ENCODE data around the gene TBCK.
"Not testable (repeated sequence)": the region's sequence is repeated elsewhere in the genome, so short reads cannot be mapped to it uniquely, and the experiment has no call there.

Gene TBCK

DNA sequence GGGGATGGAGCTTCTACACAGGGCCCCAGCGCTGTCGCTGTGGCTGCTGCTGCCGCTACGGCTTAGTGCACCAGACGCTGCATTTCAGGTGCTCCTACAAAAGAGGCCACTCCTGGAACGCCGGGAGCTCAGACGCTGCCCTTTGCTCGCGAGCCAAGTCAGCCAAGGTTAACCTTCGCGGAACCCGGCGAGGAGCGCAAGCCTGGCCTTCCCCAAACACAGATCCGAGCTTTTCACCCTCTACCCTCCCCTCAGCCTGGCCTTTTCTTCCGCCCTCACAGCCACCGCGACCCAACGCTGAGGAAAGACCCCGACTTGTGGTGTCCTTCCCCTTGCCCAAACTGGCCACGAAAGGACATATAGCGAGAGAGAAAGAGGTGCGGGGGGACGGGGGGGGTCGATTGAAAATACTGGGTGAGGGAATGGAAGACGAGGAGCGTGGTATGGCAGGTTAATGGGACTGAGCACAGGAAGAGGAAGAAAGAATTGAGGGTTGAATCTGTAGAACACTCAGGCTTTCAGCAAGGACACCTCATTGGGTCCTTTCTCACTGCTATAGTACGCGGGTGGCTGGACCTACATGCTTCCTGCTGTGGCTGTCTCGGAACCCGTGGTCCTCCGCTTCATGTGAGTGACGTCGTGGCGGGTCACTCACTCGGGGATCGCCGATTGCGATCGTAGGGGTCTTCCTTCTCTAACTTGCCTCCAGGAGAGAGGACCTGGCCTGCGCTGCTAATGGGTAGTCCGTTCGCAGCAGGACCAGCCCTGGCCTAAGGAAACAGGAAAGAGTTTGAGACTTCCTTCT lies at the start of gene TBCK, which contains the start of gene AIMP1:
Gene TBCK, minus strand, starts transcription at position 242 of the 805 bp plus-strand sequence. CDS start 7,249 bp downstream, outside the sequence.
Gene AIMP1, plus strand, starts transcription at position 583 of the 805 bp plus-strand sequence. CDS start 8,460 bp downstream, outside the sequence.
- peak; percentile 37 to 52 for DNase-seq

- no peak for DNase-seq
These were observed 49.6 kb upstream of the TBCK start for GRCh38 chr4:106365613-106366012.

DNA sequence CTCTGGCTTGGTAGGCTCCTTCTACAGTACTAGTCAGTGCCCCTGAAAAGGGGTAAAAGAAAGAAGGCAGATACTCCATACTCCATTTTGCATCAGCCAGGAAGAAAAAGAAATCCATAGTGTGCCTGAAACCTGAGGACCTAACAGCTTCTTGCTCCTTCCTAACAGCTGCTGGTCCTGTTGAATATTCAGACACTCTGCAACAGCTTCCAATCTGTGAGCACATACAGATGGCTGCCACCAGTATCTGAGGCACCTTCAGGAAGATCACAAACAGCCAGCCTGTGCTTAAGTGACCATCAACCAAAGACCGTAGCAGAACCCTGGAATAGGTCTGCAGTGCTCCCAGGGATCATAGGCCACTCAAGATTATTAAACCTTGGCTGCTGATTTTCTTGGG lies 48.3 kb upstream of the TBCK start:
- no peak for DNase-seq

GRCh38 chr4:106362086-106362825 lies 46.2 kb upstream of the TBCK start:
- DNase-seq, result no peak

- no peak for DNase-seq
These were observed 42.9 kb upstream of the TBCK start for GRCh38 chr4:106358899-106359298.

- DNase-seq, result no peak
These were observed 39.2 kb upstream of the TBCK start for GRCh38 chr4:106355193-106355592.

DNA sequence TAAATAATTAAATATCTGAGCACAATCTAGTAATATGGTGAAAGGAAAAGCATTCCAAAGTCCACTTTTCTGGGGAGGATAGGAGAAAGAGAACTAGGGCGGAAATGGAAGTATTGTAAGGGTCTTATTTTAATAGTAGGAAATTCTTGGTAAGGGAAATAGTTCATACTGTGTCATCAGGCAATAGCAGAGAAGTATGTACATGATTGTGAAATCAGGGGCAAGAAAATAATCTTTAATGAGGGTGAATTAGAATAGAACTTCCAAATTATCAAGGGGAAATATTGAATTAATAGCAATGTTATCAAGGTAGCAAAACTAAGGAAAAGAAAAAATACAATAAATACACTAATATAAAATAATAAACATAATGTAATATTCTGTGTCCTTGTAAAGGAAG lies 37.8 kb upstream of the TBCK start:
- no peak for DNase-seq

DNA sequence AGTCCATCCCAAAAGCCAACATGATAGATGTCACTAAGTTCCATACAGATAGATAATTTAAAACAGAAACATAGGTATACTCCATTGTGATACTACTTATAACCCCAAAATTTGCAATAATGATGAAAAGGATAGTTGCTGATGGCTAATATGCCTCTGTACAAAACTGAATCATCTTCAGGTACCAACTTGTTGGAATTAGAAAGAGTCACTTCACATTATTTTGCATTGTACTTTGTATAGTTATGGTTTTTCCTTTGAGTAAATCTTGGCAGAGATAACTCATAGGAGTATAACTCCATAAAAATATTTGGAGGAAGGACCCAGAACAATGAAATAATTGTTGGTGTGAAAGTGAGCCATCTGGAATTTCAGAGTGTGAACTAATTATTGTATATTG lies 35.0 kb upstream of the TBCK start:
- DNase-seq, result no peak

DNA sequence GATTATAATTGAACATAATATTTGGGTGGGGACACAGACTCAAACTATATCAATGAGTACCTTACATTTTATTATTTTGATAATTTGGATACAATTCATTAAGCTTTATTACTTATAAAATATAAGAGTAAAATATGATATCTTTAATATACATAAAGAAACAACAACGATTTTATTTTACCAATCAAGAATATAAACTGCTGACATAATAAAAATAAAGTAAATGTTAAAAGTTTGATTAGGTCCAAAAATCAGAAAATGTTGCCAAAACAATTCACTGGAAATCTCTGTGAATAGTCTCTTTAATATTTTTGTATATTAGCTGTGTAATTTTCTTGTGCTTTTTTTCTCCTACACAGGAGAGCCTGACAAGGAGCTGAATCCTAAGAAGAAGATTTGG lies 31.2 kb upstream of the TBCK start:
- DNase-seq, result no peak

DNA sequence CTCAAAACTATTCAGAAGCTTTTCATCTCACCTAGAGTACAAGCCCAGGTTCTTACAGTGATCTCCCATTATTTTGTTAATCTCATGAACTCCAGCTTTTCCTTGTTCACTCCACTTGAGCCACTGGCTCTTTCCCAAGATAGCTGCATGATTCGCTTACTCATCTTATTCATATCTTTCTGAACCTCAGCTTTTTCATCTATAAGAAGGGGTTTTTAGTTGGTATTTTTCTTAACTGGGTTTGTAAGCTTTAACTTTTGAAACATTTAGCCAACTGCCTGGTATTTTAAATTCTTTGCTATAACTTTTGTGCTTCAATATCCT lies 28.6 kb upstream of the TBCK start:
- DNase-seq, result no peak

DNA sequence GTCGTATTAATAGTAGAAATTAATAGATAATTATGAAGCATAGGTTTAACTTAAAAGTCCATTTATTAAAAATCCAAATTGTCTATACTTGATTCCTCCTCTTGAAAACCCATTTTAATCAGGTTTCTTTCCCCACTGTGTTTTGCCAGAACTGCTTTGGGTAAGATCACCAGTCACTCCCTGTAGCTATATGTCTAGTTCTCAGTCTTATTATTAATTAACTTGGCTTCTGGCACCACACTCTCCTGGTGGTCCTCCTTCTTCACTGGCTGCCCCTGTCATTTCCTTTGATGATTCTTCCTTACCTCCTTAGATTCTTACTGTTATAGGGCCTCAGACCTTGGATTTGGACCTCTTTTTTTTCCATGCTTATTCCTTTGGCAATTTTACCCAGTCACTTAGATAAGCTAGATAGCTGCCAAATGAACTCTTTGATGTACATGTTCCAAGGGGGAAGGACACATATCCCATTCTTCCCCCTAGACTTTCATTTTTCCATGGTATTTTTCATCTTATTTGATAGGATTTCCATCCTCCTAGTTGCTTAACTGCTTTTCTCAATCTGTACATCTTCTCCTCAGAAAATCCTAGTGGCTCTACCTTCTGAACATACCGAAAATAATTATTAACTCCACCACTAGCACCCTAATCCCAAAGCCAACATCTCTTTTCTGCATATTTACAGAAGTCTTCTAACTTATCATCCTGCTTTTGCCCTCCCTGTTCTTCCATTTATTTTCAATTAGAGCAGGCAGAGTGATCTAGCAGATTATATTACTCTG lies 28.0 kb upstream of the TBCK start:
- DNase-seq, result no peak

- DNase-seq, result no peak
These were observed 24.8 kb upstream of the TBCK start for GRCh38 chr4:106340774-106341173.

DNA sequence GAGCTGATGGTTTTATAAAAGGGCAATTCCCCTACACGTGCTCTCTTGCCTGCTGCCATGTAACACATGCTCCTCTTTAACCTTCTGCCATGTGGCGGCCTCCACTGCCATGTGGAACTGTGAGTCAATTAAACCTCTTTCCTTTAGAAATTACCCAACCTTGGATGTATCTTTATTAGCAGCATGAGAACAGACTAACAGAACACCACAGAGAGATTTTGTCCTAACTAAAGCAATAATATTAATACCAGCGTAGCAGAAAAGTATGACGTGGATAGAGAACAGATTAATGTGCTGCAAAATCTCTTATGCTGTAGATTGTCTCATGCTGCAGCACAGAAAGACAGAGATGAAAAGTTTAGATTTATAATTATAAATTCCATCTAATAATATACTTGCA lies 23.4 kb upstream of the TBCK start:
- no peak for DNase-seq

DNA sequence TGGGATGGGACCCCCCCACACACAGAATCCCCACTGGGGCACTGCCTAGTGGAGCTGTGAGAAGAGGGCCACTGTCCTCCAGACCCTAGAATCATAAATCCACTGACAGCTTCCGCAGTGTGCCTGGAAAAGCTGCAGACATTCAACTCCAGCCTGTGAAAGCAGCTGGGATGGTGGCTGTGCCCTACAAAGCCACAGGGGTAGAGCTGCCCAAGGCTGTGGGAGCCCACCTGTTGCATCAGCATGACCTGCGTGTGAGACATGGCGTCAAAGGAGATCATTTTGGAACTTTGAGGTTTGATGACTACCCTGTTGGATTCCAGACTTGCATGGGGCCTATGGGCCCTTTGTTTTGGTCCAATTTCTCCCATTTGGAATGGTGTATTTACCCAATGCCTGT lies 22.7 kb upstream of the TBCK start:
- no peak for DNase-seq

- no peak for DNase-seq
These were observed 21.9 kb upstream of the TBCK start for GRCh38 chr4:106337916-106338315.

GRCh38 chr4:106336618-106337017 lies 20.6 kb upstream of the TBCK start:
- DNase-seq, result no peak

DNA sequence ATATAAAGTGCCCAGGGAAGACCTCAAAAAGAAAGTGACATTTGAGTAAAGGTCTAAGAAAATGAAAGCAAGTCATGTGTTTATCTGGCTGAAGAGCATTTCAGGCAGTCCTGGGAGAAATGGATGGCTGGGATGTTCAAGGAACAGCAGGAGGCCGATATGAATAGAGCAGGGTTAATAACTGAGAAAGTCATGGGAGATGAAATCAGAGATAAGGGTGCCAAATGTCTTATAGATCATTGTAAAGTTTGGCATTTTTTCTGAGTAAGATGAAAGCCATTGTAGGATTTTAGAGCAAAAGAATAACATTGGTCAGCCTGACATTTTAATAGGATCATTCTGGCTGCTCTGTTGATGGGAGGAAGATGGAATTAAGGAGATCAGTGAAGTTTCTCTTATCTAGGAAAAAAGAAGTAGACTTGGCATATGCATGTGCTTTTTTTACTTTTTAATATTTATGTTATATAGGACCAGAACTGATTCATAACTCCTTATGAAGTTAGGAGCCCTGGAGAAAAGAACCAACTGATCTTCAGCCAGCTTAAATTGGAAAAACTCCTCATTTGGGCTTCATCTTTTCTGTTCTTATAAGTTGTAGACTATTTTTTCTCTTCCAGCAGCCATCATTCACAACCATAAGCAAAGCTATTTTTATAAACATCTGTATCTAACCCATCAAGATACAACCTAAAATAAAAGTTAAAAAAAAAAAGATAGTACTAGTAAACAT lies 18.9 kb upstream of the TBCK start:
- no peak for DNase-seq

- no peak for DNase-seq
These were observed 17.2 kb upstream of the TBCK start for GRCh38 chr4:106333186-106333585.

- DNase-seq, result no peak
These were observed 13.1 kb upstream of the TBCK start for GRCh38 chr4:106329041-106329618.

GRCh38 chr4:106325800-106326199 lies 9.8 kb upstream of the TBCK start:
- no peak for DNase-seq

DNA sequence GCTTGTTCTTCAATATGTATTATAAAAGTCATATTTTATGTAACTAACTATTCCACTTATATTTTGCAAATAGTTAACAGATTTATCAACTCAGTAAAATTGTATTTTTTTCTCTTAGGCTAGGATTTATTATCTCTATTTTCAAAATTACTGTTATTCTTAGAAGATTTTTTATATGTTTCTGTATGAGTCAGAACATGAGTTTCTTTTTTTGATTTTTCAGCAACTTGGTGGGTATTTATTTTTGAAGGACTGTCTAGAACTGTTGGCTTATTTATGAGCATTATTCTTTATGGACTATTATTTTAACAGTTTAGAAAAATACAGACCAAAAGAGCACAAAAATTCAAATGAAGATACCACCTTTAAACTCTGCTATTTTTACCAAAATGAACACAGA lies 7.1 kb upstream of the TBCK start:
- DNase-seq, result no peak

DNA sequence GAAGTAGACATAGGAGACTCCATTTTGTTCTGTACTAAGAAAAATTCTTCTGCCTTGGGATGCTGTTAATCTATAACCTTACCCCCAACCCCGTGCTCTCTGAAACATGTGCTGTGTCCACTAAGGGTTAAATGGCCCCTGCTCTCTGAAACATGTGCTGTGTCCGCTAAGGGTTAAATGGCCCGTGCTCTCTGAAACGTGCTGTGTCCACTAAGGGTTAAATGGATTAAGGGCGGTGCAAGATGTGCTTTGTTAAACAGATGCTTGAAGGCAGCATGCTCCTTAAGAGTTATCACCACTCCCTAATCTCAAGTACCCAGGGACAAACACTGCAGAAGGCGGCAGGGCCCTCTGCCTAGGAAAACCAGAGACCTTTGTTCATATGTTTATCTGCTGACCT lies 5.8 kb upstream of the TBCK start:
- not testable (repeated sequence) for DNase-seq

DNA sequence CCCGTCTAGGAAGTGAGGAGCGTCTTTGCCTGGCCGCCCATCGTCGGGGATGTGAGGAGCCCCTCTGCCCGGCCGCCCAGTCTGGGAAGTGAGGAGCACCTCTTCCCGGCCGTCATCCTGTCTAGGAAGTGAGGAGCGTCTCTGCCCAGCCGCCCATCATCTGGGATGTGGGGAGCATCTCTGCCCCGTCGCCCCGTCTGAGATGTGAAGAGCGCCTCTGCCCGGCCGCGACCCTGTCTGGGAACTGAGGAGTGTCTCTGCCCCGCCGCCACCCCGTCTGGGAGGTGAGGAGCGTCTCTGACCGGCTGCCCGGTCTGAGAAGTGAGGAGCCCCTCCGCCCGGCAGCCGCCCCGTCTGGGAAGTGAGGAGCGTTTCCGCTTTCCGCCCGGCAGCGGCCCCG lies 5.2 kb upstream of the TBCK start:
- DNase-seq, result not testable (repeated sequence)
